Measurements from ENCODE around the gene CPED1. TPM values are rescaled to one million over a fixed set of nuclear protein-coding genes. Genes with fewer than 3 reads are reported as not detected.

Gene CPED1
- total RNA-seq, 1 experiment from 2014 or later = 0.39 TPM

DNA sequence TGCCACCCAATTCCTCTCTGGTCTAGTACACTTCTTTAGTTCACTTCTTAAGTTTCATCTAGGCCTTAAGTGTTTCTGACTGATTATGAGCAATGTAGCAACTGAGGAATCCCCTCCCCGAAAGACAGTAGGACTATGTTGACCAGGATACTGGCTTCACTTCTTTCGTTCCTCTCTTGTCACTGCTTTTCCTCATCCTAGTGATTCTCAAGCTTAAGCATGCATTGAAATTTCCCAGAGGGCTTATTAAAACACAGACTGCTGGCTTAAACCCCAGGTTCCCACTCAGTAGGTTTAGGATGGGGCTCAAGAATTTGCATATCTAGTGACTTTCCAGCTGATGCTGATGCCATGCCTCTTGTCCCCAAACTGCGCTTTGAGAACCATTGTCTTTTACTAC is 175.7 kb downstream of the CPED1 start:
- no peak for ATAC-seq
- Histone ChIP-seq H3K27ac (ENCODE audit: low read length) (no peak overlapping the region), H3K4me1 (ENCODE audit: control insufficient read depth, insufficient read depth, low read length) (no peaks in the 10 kb centered on the region), H3K27me3 (ENCODE audit: control insufficient read depth, insufficient read depth, low read length) (no peaks in the 10 kb centered on the region), H3K36me3 (ENCODE audit: control insufficient read depth, insufficient read depth, low read length) (no peaks in the 10 kb centered on the region), H3K4me3 (ENCODE audit: low read depth in 2 of 2, low read length in 2 of 2) (no peak overlapping the region), H3K9me3 (ENCODE audit: control insufficient read depth, insufficient read depth, low read depth, low read length) (no peaks in the 10 kb centered on the region)
- BruUV-seq (replicated peaks) = no TSS peak
- ChIA-PET CTCF (no interaction called here), POLR2A (no interaction called here)
- no peak for DNase-seq (ENCODE audit: low read depth, low spot score)
- intact Hi-C loops (cut with micrococcal nuclease; ENCODE audit: unreplicated experiment) = no loop called here
- in situ Hi-C loops (cut with HindIII; ENCODE audit: low pct_unique_long_range_greater_than_20kb, low sequenced_read_pairs) = no loop called here
- TF ChIP-seq SIN3A (IDR thresholded peaks at IDR 0.05; ENCODE audit: borderline replicate concordance, insufficient read depth, low read depth, low read length) = no peak
- no peak for TF ChIP-seq REST (IDR thresholded peaks at IDR 0.05; ENCODE audit: insufficient read depth in 1 of 2, low read depth in 2 of 2, low read length in 1 of 2)

GRCh38 chr7:121166916-121167315 is 178.4 kb downstream of the CPED1 start:
- H3K4me1 ChIP-seq (ENCODE audit: control insufficient read depth, insufficient read depth, low read length) = no peaks in the 10 kb centered on the region
- no peak for DNase-seq (ENCODE audit: low read depth, low spot score)
- ChIA-PET CTCF (no interaction called here), POLR2A (no interaction called here)
- TF ChIP-seq TCF7L2 (IDR thresholded peaks at IDR 0.05; ENCODE audit: low read depth, low read length) = no peak
- no peak for TF ChIP-seq REST (IDR thresholded peaks at IDR 0.05; ENCODE audit: insufficient read depth in 1 of 2, low read depth in 2 of 2, low read length in 1 of 2)
- TF ChIP-seq SIN3A (IDR thresholded peaks at IDR 0.05; ENCODE audit: borderline replicate concordance, insufficient read depth, low read depth, low read length) = no peak
- ATAC-seq = no peak
- intact Hi-C loops (cut with micrococcal nuclease; ENCODE audit: unreplicated experiment) = no loop called here
- H3K4me3 ChIP-seq (ENCODE audit: low read depth in 2 of 2, low read length in 2 of 2) = no peak overlapping the region
- H3K9me3 ChIP-seq (ENCODE audit: control insufficient read depth, insufficient read depth, low read depth, low read length) = no peaks in the 10 kb centered on the region
- no TSS peak for BruUV-seq (replicated peaks)
- H3K36me3 ChIP-seq (ENCODE audit: control insufficient read depth, insufficient read depth, low read length) = no peaks in the 10 kb centered on the region
- H3K27ac ChIP-seq (ENCODE audit: low read length) = no peak overlapping the region
- no peaks in the 10 kb centered on the region for H3K27me3 ChIP-seq (ENCODE audit: control insufficient read depth, insufficient read depth, low read length)
- in situ Hi-C loops (cut with HindIII; ENCODE audit: low pct_unique_long_range_greater_than_20kb, low sequenced_read_pairs) = no loop called here

DNA sequence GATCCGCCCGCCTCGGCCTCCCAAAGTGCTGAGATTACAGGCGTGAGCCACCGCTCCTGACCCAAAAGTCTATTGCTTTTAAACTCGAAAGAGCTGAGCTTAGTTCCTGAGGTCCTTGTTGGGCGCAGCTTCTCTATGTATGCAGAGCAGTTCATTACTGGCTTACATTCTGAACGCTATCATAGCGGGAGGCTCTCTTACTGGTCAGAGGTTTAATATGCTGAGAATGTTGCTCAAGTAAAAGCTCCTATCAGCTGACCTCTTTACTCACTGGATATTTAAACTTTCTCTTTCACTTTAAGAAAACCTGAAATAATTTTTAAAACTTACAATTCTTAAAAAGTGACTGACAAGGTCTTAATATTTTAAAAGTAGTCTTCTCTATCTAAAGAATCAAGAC is 179.5 kb downstream of the CPED1 start:
- Histone ChIP-seq H3K27ac (ENCODE audit: low read length) (no peak overlapping the region), H3K36me3 (ENCODE audit: control insufficient read depth, insufficient read depth, low read length) (no peaks in the 10 kb centered on the region), H3K4me3 (ENCODE audit: low read depth in 2 of 2, low read length in 2 of 2) (no peak overlapping the region), H3K4me1 (ENCODE audit: control insufficient read depth, insufficient read depth, low read length) (no peaks in the 10 kb centered on the region), H3K9me3 (ENCODE audit: control insufficient read depth, insufficient read depth, low read depth, low read length) (no peaks in the 10 kb centered on the region), H3K27me3 (ENCODE audit: control insufficient read depth, insufficient read depth, low read length) (no peaks in the 10 kb centered on the region)
- no peak for DNase-seq (ENCODE audit: low read depth, low spot score)
- ATAC-seq = no peak
- BruUV-seq (replicated peaks) = no TSS peak
- in situ Hi-C loops (cut with HindIII; ENCODE audit: low pct_unique_long_range_greater_than_20kb, low sequenced_read_pairs) (no loop called here), intact Hi-C loops (cut with micrococcal nuclease; ENCODE audit: unreplicated experiment) (no loop called here)
- ChIA-PET CTCF (no interaction called here), POLR2A (no interaction called here)
- TF ChIP-seq SIN3A (IDR thresholded peaks at IDR 0.05; ENCODE audit: borderline replicate concordance, insufficient read depth, low read depth, low read length) (no peak), REST (IDR thresholded peaks at IDR 0.05; ENCODE audit: insufficient read depth in 1 of 2, low read depth in 2 of 2, low read length in 1 of 2) (no peak), TCF7L2 (IDR thresholded peaks at IDR 0.05; ENCODE audit: low read depth, low read length) (no peak), POLR2AphosphoS5 (IDR thresholded peaks at IDR 0.05; ENCODE audit: low read depth, low read length) (no peak)
- TF ChIP-seq, protein P1, sequence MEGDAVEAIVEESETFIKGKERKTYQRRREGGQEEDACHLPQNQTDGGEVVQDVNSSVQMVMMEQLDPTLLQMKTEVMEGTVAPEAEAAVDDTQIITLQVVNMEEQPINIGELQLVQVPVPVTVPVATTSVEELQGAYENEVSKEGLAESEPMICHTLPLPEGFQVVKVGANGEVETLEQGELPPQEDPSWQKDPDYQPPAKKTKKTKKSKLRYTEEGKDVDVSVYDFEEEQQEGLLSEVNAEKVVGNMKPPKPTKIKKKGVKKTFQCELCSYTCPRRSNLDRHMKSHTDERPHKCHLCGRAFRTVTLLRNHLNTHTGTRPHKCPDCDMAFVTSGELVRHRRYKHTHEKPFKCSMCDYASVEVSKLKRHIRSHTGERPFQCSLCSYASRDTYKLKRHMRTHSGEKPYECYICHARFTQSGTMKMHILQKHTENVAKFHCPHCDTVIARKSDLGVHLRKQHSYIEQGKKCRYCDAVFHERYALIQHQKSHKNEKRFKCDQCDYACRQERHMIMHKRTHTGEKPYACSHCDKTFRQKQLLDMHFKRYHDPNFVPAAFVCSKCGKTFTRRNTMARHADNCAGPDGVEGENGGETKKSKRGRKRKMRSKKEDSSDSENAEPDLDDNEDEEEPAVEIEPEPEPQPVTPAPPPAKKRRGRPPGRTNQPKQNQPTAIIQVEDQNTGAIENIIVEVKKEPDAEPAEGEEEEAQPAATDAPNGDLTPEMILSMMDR (IDR thresholded peaks at IDR 0.05) = no peak
